ENCODE results near the gene ZNF483.

DNA sequence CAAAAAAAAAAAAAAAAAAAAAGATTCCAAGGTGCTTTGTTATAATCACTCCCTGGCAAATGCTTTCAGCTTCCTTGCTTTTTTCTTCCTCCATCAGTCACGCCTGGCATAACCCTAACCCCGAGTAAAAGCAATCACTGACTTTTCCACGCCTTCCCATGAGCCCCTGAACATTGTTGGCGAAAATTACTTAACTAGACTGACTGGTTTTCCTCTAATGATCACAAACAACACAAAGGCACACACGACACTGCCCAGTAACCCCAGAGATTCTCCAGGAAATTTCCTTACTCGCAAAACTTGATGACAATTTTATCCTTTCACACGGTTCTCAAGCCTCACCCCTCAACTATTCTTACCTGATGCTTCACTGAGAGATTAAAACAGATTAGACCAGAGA, 85.9 kb downstream of the ZNF483 start:
- TF ChIP-seq, protein P1, sequence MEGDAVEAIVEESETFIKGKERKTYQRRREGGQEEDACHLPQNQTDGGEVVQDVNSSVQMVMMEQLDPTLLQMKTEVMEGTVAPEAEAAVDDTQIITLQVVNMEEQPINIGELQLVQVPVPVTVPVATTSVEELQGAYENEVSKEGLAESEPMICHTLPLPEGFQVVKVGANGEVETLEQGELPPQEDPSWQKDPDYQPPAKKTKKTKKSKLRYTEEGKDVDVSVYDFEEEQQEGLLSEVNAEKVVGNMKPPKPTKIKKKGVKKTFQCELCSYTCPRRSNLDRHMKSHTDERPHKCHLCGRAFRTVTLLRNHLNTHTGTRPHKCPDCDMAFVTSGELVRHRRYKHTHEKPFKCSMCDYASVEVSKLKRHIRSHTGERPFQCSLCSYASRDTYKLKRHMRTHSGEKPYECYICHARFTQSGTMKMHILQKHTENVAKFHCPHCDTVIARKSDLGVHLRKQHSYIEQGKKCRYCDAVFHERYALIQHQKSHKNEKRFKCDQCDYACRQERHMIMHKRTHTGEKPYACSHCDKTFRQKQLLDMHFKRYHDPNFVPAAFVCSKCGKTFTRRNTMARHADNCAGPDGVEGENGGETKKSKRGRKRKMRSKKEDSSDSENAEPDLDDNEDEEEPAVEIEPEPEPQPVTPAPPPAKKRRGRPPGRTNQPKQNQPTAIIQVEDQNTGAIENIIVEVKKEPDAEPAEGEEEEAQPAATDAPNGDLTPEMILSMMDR (IDR thresholded peaks at IDR 0.05; ENCODE audit: low read depth, low read length) = no peak
- TF ChIP-seq EZH2phosphoT487 (IDR thresholded peaks at IDR 0.05; ENCODE audit: low read depth) = no peak
